A172 (cell line): ENCODE data around the gene PCDHA7. TPM values are rescaled to one million over a fixed set of nuclear protein-coding genes. Genes with fewer than 3 reads are reported as not detected.
A peak's percentile ranks its signal among the peaks of the same experiment; 100 is the strongest.
"Not testable (repeated sequence)": the region's sequence is repeated elsewhere in the genome, so short reads cannot be mapped to it uniquely, and the experiment has no call there.

Experiments
- DNase-seq: peaks from one replicate; pipeline ENCODE4 v3.0.0-alpha.2; 2015; ENCODE audit warnings: low spot score
- total RNA-seq: library from RNA; depleted of rRNA; stranded (reverse); fragments of >200 nt; shearing (Covaris generic); gene quantifications from 2 replicates; pipeline ENCODE4 v1.2.3, GENCODE V29; 2014; rRNA removed

The PCDHA7 gene
- total RNA-seq, 1 experiment from 2014 or later: 0.19 TPM

- DNase-seq: no peak
Observed at GRCh38 chr5:140857177-140857986, 23.3 kb downstream of the PCDHA7 start.

DNA sequence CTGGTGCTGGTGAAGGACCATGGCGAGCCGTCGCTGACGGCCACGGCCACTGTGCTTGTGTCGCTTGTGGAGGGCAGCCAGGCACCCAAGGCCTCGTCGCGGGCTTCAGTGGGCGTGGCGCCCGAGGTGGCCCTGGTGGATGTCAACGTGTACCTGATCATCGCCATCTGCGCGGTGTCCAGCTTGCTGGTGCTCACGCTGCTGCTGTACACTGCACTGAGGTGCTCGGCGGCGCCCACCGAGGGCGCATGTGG is 23.8 kb downstream of the PCDHA7 start:
- DNase-seq: no peak

DNA sequence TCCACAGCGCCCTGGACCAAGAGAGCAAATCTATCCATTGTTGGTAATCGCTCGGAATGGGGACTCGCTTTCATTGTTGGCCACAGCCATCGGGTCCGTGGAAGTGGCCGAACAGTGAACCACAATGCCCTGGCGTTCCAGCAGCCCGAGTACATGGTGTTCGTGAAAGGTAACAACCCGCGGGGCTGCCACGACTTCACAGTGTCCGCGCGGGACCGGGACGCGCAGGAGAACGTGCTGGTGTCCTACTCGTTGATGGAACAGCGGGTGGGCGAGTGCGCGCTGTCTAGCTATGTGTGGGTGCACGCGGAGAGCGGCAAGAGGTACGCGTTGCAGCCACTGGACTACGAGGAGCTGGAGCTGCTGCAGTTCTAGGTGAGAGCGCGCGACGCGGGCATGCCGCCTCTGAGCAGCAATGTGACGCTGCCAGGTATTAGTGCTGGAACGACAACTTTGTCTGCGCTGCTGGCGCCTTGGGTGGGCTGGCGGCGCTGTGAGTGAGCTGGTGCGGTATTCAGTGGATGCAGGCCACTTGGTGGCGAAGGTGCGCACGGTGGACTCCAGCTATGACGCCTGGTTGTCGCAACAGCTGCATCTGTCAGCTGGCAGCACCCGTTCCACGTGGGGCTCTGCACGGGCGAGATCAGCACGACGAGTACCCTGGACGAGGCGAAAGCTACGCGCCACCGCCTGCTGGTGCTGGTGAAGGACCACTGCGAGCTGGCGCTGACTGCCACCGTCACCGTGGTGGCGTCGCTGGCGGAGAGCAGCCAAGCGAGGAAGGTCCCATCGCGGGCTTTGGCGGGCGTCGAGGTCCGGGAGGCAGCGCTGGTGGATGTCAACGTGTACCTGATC is 28.6 kb downstream of the PCDHA7 start:
- DNase-seq: no peak

GRCh38 chr5:140868721-140869554 is 34.9 kb downstream of the PCDHA7 start, which contains the start of gene PCDHA11:
Gene PCDHA11, plus strand, starts transcription at chr5:140868957. Its CDS starts 147 bp downstream, at chr5:140869104.
- no peak for DNase-seq

- no peak for DNase-seq
Observed at GRCh38 chr5:140869555-140869886, 35.5 kb downstream of the PCDHA7 start.

GRCh38 chr5:140870221-140871201 is 36.4 kb downstream of the PCDHA7 start:
- DNase-seq: no peak

DNA sequence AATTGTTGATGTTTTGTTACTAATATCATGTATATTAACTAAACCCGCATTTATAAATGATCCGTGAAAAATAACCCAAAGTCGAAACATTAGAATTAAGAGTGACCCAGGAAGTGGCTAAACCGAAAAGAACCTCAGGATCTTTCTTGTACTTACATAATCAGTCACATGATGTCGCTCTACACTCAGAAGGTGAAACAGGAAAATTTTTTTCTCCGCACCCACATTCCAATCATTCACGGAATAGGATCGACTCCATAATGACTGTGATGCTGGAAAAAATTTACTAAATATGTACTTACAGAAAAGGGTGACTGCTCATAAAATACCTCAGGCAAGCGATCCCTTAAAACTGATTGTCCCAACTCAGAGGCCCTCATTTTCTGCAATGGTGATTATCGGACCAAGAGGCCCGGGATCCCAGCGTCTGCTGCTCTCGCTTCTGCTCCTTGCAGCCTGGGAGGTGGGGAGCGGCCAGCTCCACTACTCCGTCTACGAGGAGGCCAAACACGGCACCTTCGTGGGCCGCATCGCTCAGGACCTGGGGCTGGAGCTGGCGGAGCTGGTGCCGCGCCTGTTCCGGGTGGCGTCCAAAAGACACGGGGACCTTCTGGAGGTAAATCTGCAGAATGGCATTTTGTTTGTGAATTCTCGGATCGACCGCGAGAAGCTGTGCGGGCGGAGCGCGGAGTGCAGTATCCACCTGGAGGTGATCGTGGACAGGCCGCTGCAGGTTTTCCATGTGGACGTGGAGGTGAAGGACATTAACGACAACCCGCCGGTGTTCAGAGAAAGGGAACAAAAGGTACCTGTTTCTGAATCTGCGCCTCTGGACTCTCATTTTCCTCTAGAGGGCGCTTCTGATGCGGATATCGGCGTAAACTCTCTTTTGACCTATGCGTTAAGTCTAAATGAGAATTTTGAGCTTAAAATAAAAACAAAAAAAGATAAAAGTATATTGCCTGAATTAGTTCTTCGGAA is 41.3 kb downstream of the PCDHA7 start, which contains the start of gene PCDHA12:
Gene PCDHA12 (plus strand): TSS at position 224 of the 981 bp plus-strand sequence. CDS start 165 bp downstream, at position 389.
- peak; percentile 35 for DNase-seq

DNA sequence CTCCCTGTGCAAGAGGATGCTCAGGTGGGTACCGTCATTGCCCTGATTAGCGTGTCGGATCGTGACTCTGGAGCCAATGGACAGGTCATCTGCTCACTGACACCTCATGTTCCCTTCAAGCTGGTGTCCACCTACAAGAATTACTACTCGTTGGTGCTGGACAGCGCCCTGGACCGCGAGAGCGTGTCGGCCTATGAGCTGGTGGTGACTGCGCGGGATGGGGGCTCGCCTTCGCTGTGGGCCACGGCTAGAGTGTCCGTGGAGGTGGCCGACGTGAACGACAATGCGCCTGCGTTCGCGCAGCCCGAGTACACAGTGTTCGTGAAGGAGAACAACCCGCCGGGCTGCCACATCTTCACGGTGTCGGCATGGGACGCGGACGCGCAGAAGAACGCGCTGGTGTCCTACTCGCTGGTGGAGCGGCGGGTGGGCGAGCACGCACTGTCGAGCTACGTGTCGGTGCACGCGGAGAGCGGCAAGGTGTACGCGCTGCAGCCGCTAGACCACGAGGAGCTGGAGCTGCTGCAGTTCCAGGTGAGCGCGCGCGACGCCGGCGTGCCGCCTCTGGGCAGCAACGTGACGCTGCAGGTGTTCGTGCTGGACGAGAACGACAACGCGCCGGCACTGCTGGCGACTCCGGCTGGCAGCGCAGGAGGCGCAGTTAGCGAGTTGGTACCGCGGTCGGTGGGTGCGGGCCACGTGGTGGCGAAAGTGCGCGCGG is 42.6 kb downstream of the PCDHA7 start:
- not testable (repeated sequence) for DNase-seq

DNA sequence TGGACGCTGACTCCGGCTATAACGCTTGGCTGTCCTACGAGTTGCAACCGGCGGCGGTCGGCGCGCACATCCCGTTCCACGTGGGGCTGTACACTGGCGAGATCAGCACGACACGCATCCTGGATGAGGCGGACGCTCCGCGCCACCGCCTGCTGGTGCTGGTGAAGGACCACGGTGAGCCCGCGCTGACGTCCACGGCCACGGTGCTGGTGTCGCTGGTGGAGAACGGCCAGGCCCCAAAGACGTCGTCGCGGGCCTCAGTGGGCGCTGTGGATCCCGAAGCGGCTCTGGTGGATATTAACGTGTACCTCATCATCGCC is 43.2 kb downstream of the PCDHA7 start:
- no peak for DNase-seq

- DNase-seq: no peak
Observed at GRCh38 chr5:140881889-140882590, 48.0 kb downstream of the PCDHA7 start, which contains the start of gene PCDHA13. Gene PCDHA13, plus strand, starts transcription at chr5:140882124. Its CDS starts 145 bp downstream, at chr5:140882269.

DNA sequence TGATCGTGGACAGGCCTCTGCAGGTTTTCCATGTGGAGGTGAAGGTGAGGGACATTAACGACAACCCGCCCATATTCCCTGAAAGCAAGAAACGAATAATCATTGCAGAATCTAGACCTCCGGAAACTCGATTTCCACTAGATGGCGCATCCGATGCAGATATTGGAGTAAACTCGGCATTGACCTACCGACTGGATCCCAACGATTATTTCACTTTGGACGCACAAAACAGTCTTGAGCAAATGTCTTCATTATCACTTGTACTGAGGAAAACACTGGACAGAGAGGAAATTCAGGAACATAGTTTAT is 48.5 kb downstream of the PCDHA7 start:
- peak; percentile 31 for DNase-seq

- DNase-seq: no peak
Observed at GRCh38 chr5:140883373-140883772, 49.3 kb downstream of the PCDHA7 start.

DNA sequence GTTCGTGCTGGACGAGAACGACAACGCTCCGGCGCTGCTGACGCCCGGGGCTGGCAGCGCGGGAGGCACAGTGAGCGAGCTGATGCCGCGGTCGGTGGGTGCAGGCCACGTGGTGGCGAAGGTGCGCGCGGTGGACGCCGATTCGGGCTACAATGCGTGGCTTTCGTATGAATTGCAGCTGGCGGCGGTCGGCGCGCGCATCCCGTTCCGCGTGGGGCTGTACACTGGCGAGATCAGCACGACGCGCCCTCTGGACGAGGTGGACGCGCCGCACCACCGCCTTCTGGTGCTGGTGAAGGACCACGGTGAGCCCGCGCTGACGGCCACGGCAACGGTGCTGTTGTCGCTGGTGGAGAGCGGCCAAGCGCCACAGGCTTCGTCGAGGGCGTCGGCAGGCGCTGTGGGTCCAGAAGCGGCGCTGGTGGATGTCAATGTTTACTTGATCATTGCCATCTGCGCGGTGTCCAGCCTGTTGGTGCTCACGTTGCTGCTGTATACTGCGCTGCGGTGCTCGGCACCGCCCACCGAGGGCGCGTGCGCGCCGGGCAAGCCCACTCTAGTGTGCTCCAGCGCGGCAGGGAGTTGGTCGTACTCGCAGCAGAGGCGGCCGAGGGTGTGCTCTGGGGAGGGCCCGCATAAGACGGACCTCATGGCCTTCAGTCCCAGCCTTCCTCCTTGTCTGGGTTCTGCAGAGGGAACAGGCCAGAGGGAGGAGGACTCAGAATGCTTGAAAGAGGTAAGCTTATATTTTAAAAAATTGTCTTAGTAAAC is 50.0 kb downstream of the PCDHA7 start:
- no peak for DNase-seq

Other genes with a start within 250 kb of the PCDHA7 start
- 2.3 TPM in 1 of 2 replicates, not detected in the other for gene CD14, start 201.1 kb upstream of the PCDHA7 start, total RNA-seq
- 1.4 and 8.8 TPM in 2 replicates for gene TMCO6, start 194.8 kb upstream of the PCDHA7 start, total RNA-seq
- gene NDUFA2, start 186.6 kb upstream of the PCDHA7 start, total RNA-seq: 112 and 115 TPM in 2 replicates
- gene IK, start 186.4 kb upstream of the PCDHA7 start, total RNA-seq: 147 and 211 TPM in 2 replicates
- gene WDR55, start 169.4 kb upstream of the PCDHA7 start, total RNA-seq: 28.5 and 30.8 TPM in 2 replicates
- 1.5 TPM in 1 of 2 replicates, not detected in the other for gene DND1, start 160.7 kb upstream of the PCDHA7 start, total RNA-seq
- 143 and 148 TPM in 2 replicates for gene HARS1, start 142.9 kb upstream of the PCDHA7 start, total RNA-seq
- gene HARS2, start 142.8 kb upstream of the PCDHA7 start, total RNA-seq: 46.1 and 50.5 TPM in 2 replicates
- 91.8 and 100 TPM in 2 replicates for gene ZMAT2, start 133.8 kb upstream of the PCDHA7 start, total RNA-seq
- 0.02 TPM in 1 of 2 replicates, not detected in the other for gene PCDHA1, start 48.1 kb upstream of the PCDHA7 start, total RNA-seq
- gene PCDHA2, start 39.4 kb upstream of the PCDHA7 start, total RNA-seq: 0.03 and 0.81 TPM in 2 replicates
- gene PCDHA3, start 33.2 kb upstream of the PCDHA7 start, total RNA-seq: 2.9 and 3.2 TPM in 2 replicates
- 1.9 and 2.6 TPM in 2 replicates for gene PCDHA4, start 27.2 kb upstream of the PCDHA7 start, total RNA-seq
- 0.10 and 0.12 TPM in 2 replicates for gene PCDHA5, start 12.7 kb upstream of the PCDHA7 start, total RNA-seq
- 0.43 and 0.69 TPM in 2 replicates for gene PCDHA6, start 6.3 kb upstream of the PCDHA7 start, total RNA-seq
- not detected in 2 replicates for gene PCDHA8, start 6.9 kb downstream of the PCDHA7 start, total RNA-seq
- 0.07 TPM in 1 of 2 replicates, not detected in the other for gene PCDHA9, start 14.1 kb downstream of the PCDHA7 start, total RNA-seq
- 0.02 and 0.10 TPM in 2 replicates for gene PCDHA10, start 21.6 kb downstream of the PCDHA7 start, total RNA-seq
- 0.10 TPM in 1 of 2 replicates, not detected in the other for gene PCDHA11, start 34.7 kb downstream of the PCDHA7 start, total RNA-seq
- gene PCDHA12, start 41.0 kb downstream of the PCDHA7 start, total RNA-seq: 3.8 and 4.5 TPM in 2 replicates
- 0.26 TPM in 1 of 2 replicates, not detected in the other for gene PCDHA13, start 47.9 kb downstream of the PCDHA7 start, total RNA-seq
- gene PCDHAC1, start 92.0 kb downstream of the PCDHA7 start, total RNA-seq: 0.52 and 0.96 TPM in 2 replicates
- 3.2 and 5.1 TPM in 2 replicates for gene PCDHAC2, start 132.2 kb downstream of the PCDHA7 start, total RNA-seq
- not detected in 2 replicates for gene PCDHB1, start 217.1 kb downstream of the PCDHA7 start, total RNA-seq